Right cardiac atrium (tissue), 5 donors: ENCODE results near the gene FAM163B. TPM values are rescaled to one million over a fixed set of nuclear protein-coding genes. Genes with fewer than 3 reads are reported as not detected.

Experiments
- ATAC-seq, 2 donors: fragments of 200-7000 bp; cut with Tn5 transposase; one replicate each; pipeline versions ENCODE4 v1.8.0 to v1.9.1; 2020; ENCODE audit warnings: moderate library complexity in 2 of 2, mild to moderate bottlenecking in 1 of 2
- DNase-seq, 3 donors: peaks; one replicate each; pipeline ENCODE4 v3.0.0-alpha.2; 2020
- H3K27ac ChIP-seq: one replicate; pipeline ENCODE4 v1.5.1; 2013; ENCODE audit warnings: mild to moderate bottlenecking, low read length, control low read depth, moderate library complexity
- H3K27me3 ChIP-seq: one replicate; pipeline ENCODE4 v1.6.1; 2013; ENCODE audit not compliant: control insufficient read depth, insufficient read depth
- H3K4me1 ChIP-seq: one replicate; pipeline ENCODE4 v1.6.1; 2013; ENCODE audit warnings: low read length; ENCODE audit not compliant: control insufficient read depth, insufficient read depth
- H3K4me3 ChIP-seq: one replicate; pipeline ENCODE4 v1.5.1; 2013; ENCODE audit warnings: low read length, control low read depth
- H3K9me3 ChIP-seq: one replicate; pipeline ENCODE4 v1.6.1; 2013; ENCODE audit warnings: low read length; ENCODE audit not compliant: control insufficient read depth
- WGBS: extraction: QIAGEN DNeasy Blood & Tissue Kit; methylation state at CpG from one replicate; pipeline ENCODE4 v1.1.7; 2013; 5-methylcytosine and 5-hydroxymethylcytosine counted together
- intact Hi-C, 4 donors: fragments of 100-400 bp; cut with DNase I; formaldehyde crosslinking; loops; one replicate each; pipeline versions ENCODE4 v1.11.0 to v1.14.0; 2022 to 2023
- polyA plus RNA-seq: library from polyadenylated mRNA; stranded (reverse); fragments of 200-250 nt; gene quantifications from one replicate; pipeline ENCODE4 v1.2.3, GENCODE V29; 2013
- total RNA-seq, 4 donors: library from RNA; stranded (reverse); fragmentation: NEBNext Ultra II Directional; extraction: Animal tissue kit (Norgen Biotek cat#: 25700); gene quantifications; one replicate each; pipeline ENCODE4 v1.2.1, GENCODE V29; 2021
- donor health status: healthy with polysubstance abuse.
- donor health status: DM: no; HTN: yes; CAD: no.
- donor health status: DM: no; HTN: no; CAD: no.
- donor health status: DM: no; HTN: yes; CAD: no; lungs with severe emphysema.
- donor health status: DM: yes; HTN: yes; CAD: no.

Gene FAM163B
- total and polyA plus RNA-seq, 5 donors, result 1.2 to 5.4 (median 1.6) TPM

GRCh38 chr9:133595910-133596309 lies 13.3 kb downstream of the FAM163B start:
- intact Hi-C loops, result loop anchor here in 1 of 4 donors (10.0 kb wide), 1 partner anchor 79 kb away; no protein-coding TSS in a partner anchor
- Histone ChIP-seq H3K9me3 (no peaks in the 10 kb centered on the region), H3K4me1 (no peaks in the 10 kb centered on the region), H3K4me3 (no peak overlapping the region), H3K27me3 (no peaks in the 10 kb centered on the region), H3K27ac (no peak overlapping the region)
- DNase-seq (peak in 1 of 3 donors; percentile 36), ATAC-seq (no peak)
- WGBS, result 94% methylated on average over 8 of the region's 8 CpGs

DNA sequence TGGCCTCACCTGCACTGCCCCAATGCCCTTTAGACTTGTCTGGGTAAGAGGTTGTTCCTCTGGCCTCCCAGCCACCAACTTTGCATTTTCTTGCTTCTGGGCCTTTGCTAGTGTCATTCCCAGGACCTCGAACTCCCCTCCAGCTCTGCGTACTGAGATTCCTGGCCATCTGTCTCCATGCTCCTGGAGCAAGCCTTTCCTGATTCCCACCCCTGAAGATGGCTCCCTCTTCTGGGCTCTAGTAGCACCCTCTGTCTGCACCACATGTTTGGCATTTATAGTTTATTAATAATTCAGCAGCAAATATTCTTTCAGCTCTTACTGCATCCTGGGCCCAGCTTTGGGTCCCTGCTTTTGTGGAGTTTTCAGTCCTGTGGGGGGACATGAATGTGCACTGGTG lies 14.9 kb downstream of the FAM163B start:
- WGBS, result 90% methylated on average over 2 of the region's 2 CpGs

DNA sequence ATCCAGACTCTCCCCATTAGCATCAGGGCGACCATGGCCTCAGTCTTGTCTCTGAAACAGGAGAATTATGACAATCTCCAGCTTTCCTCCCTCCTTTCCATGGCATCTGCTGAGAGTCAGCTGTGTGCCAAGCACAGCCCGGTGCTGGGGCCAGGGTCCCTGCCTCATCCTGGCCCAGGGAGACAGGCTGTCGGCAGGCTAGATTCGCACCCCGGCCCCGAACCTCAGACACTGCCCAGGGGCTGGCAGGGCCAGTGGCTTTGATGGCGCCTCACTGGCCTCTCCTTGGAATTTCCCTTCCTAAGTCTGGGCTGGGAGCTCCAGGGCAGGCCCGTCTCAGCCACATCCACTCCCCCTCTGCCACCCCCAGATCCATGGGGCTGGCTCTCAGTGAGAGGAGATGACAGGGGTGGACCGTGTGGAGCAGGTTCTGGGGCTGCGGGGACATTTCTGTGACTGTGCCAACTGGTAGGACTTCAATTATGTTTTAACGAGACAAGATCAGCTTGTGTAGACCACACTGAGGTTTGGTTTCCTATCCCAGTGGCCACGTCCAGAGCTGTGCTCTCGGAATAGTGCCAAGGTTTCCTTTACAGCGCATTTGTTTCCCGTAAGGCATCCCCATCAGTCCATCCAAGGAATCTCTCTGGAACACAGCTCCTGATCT lies 15.5 kb downstream of the FAM163B start:
- ATAC-seq, result no peak
- peak in 1 of 3 donors; percentile 28 for DNase-seq
- intact Hi-C loops, result loop anchor here in 1 of 4 donors (10.0 kb wide), 1 partner anchor 81 kb away; no protein-coding TSS in a partner anchor
- H3K4me1 ChIP-seq, result no peaks in the 10 kb centered on the region
- no peak overlapping the region for H3K4me3 ChIP-seq
- H3K27ac ChIP-seq, result no peak overlapping the region
- H3K9me3 ChIP-seq, result no peaks in the 10 kb centered on the region
- 71% methylated on average over 15 of the region's 15 CpGs for WGBS
- H3K27me3 ChIP-seq, result no peaks in the 10 kb centered on the region

More for the DNA sequence above, 14.9 kb downstream of the FAM163B start:
- DNase-seq, result peak in 1 of 3 donors; percentile 1
- no peaks in the 10 kb centered on the region for H3K27me3 ChIP-seq
- H3K4me3 ChIP-seq, result no peak overlapping the region
- H3K4me1 ChIP-seq, result no peaks in the 10 kb centered on the region
- H3K27ac ChIP-seq, result no peak overlapping the region
- ATAC-seq, result no peak
- intact Hi-C loops, result loop anchor here in 1 of 4 donors (10.0 kb wide), 1 partner anchor 80 kb away; no protein-coding TSS in a partner anchor
- no peaks in the 10 kb centered on the region for H3K9me3 ChIP-seq

DNA sequence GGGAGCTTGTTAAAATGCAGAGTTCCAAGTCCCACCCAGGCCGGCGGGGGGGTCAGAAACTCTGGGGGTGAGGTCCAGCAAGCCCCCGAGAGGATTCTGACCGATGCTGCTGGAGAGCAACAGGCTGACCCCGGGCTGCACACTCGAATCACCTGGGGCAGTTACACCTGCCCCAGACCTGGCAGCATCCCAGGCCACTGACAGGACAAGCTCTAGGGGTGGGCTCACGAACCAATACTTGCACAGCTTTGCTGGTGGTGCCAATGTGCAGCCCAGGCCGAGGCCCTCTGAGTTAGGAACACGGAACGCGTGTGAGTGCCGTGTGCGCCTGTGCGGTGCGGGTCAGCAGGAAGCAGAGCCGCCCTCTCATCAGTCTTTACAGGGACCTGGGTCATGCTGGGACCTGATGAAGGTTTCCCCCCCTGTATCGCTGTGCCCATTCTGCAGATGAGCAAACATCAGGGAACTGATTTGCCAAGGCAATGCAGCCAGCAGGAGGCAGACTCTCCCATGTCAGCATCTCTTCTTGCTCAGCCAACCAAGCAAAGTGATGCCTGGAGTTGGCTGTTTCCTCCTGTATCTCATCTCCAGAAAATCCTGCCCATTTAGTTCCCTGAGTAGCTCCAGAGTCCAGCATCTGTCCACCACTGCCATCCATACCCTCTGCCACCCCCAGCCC lies 16.3 kb downstream of the FAM163B start:
- intact Hi-C loops, result loop anchor here in 1 of 4 donors (10.0 kb wide), 1 partner anchor 82 kb away; no protein-coding TSS in a partner anchor
- Histone ChIP-seq H3K4me1 (no peaks in the 10 kb centered on the region), H3K4me3 (no peak overlapping the region), H3K27me3 (no peaks in the 10 kb centered on the region), H3K9me3 (no peaks in the 10 kb centered on the region), H3K27ac (no peak overlapping the region)
- WGBS, result 75% methylated on average over 17 of the region's 17 CpGs
- ATAC-seq (no peak), DNase-seq (peak in 2 of 3 donors; percentile 11 to 50)

DNA sequence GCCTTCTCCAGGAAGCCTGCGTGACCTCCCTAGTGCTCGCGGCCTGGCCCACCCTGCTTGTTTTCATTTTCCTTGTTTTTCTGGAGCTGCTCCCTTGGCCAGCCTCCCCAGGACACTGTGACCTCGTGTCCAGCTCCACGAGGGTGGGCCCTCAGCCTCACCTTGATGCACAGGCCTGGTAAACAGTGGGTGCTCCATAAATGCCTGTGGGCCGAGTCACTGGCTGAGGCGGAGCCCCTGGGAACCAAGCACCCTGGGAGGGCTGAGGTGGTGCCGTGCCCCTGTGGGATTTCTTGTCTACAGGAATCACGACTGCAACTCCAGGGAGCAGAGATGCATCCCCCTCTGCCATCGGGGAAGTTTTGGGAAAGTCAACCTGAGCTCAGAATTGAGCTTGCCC lies 17.2 kb downstream of the FAM163B start:
- no peaks in the 10 kb centered on the region for H3K4me1 ChIP-seq

GRCh38 chr9:133591116-133591910 lies 17.9 kb downstream of the FAM163B start:
- WGBS, result 91% methylated on average over 17 of the region's 17 CpGs

More for the DNA sequence above, 17.2 kb downstream of the FAM163B start:
- peak in 1 of 3 donors; percentile 10 for DNase-seq
- WGBS, result 68% methylated on average over 10 of the region's 10 CpGs
- no peaks in the 10 kb centered on the region for H3K9me3 ChIP-seq
- no peak for ATAC-seq
- intact Hi-C loops, result loop anchor here in 1 of 4 donors (10.0 kb wide), 1 partner anchor 83 kb away; no protein-coding TSS in a partner anchor
- no peak overlapping the region for H3K27ac ChIP-seq
- H3K4me3 ChIP-seq, result no peak overlapping the region
- H3K27me3 ChIP-seq, result no peaks in the 10 kb centered on the region

GRCh38 chr9:133590231-133590855 lies 18.8 kb downstream of the FAM163B start:
- no peak overlapping the region for H3K27ac ChIP-seq
- no peaks in the 10 kb centered on the region for H3K4me1 ChIP-seq
- DNase-seq (peak in 1 of 3 donors; percentile 40), ATAC-seq (no peak)
- WGBS, result 77% methylated on average over 20 of the region's 20 CpGs
- intact Hi-C loops, result loop anchor here in 1 of 4 donors (10.0 kb wide), 1 partner anchor 84 kb away; no protein-coding TSS in a partner anchor
- H3K9me3 ChIP-seq, result no peaks in the 10 kb centered on the region
- no peak overlapping the region for H3K4me3 ChIP-seq
- H3K27me3 ChIP-seq, result no peaks in the 10 kb centered on the region

More at GRCh38 chr9:133591116-133591910, 17.9 kb downstream of the FAM163B start:
- ATAC-seq (no peak), DNase-seq (peak in 2 of 3 donors; percentile 9 to 50)
- no peaks in the 10 kb centered on the region for H3K9me3 ChIP-seq
- H3K4me3 ChIP-seq, result no peak overlapping the region
- H3K4me1 ChIP-seq, result no peaks in the 10 kb centered on the region
- no peaks in the 10 kb centered on the region for H3K27me3 ChIP-seq
- H3K27ac ChIP-seq, result no peak overlapping the region
- intact Hi-C loops, result loop anchor here in 1 of 4 donors (10.0 kb wide), 1 partner anchor 83 kb away; no protein-coding TSS in a partner anchor

DNA sequence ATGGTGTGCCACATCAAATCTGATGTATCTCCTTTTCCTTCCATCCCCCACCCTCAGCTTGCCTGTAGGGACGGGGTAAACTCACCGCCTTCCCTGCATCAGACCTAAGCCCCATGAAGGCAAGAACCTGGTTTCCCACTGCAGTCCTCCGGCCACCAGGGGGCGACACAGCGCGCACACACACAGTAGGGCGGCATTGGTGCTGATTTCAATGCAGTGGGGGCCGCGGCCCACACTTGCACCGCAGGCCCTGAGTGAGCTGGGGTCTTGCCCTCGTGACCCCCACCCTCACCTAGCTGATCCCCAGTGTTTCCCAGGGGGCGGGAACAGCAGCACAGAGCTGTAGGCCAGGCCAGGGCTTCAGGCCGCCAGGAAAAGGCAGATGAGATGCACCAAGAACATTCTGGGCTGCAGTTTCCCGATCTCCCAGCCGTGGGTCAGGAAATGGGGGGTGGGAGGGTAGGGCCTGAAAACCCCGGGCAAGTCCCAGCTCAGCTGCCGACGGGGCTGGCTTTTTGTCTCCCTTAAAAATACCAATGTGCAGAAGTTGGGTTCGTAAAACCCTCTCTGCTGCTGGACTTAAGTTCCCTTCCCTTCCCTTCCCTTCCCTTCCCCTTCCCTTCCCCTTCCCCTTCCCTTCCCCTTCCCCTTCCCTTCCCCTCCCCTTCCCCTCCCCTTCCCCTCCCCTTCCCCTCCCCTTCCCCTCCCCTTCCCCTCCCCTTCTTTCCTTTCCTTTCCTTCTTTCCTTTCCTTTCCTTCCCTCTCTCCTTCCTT lies 19.5 kb downstream of the FAM163B start:
- Histone ChIP-seq H3K4me1 (peaks cover 3% of the 10 kb centered on the region), H3K9me3 (no peaks in the 10 kb centered on the region), H3K27ac (no peak overlapping the region), H3K4me3 (no peak overlapping the region), H3K27me3 (no peaks in the 10 kb centered on the region)
- intact Hi-C loops, result loop anchor here in 2 of 4 donors (5.0 to 10.0 kb wide), 2 partner anchors 85 to 123 kb away; no protein-coding TSS in a partner anchor
- ATAC-seq, result no peak
- peak in 2 of 3 donors; percentile 6 to 55 for DNase-seq
- WGBS, result 52% methylated on average over 19 of the region's 19 CpGs

DNA sequence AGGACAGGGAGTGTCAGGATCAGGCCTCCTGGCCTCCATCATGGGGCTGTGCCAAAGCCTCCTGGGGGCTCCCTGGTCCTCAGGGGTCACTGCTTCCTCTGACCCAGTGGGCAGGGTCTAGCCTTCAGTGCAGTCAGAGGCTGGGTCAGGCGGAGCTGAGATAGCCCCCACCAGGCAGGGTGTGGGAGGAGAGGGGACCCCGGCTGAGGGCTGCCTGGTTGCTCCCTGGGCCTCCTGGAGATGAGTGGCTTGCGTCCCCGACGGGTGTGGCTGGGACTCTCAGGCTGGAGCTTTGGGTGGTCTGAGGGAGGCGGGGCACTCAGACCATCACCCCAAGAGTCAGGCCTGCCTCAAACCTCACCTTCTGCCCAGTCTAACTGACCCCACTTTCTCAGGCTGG lies 21.7 kb downstream of the FAM163B start:
- DNase-seq, result peak in 2 of 3 donors; percentile 11 to 57

More for the DNA sequence above, 21.7 kb downstream of the FAM163B start:
- WGBS, result 94% methylated on average over 6 of the region's 6 CpGs
- ATAC-seq, result no peak
- intact Hi-C loops, result loop anchor here in 1 of 4 donors (5.0 kb wide), 1 partner anchor 125 kb away; no protein-coding TSS in a partner anchor
- Histone ChIP-seq H3K27me3 (no peaks in the 10 kb centered on the region), H3K9me3 (no peaks in the 10 kb centered on the region), H3K4me1 (peaks cover 5% of the 10 kb centered on the region), H3K4me3 (no peak overlapping the region), H3K27ac (no peak overlapping the region)
